ENCODE results near the gene MARCHF9. TPM values are rescaled to one million over a fixed set of nuclear protein-coding genes. Genes with fewer than 3 reads are reported as not detected.

Gene MARCHF9
- total RNA-seq, 1 experiment from 2014 or later: 5.5 TPM

DNA sequence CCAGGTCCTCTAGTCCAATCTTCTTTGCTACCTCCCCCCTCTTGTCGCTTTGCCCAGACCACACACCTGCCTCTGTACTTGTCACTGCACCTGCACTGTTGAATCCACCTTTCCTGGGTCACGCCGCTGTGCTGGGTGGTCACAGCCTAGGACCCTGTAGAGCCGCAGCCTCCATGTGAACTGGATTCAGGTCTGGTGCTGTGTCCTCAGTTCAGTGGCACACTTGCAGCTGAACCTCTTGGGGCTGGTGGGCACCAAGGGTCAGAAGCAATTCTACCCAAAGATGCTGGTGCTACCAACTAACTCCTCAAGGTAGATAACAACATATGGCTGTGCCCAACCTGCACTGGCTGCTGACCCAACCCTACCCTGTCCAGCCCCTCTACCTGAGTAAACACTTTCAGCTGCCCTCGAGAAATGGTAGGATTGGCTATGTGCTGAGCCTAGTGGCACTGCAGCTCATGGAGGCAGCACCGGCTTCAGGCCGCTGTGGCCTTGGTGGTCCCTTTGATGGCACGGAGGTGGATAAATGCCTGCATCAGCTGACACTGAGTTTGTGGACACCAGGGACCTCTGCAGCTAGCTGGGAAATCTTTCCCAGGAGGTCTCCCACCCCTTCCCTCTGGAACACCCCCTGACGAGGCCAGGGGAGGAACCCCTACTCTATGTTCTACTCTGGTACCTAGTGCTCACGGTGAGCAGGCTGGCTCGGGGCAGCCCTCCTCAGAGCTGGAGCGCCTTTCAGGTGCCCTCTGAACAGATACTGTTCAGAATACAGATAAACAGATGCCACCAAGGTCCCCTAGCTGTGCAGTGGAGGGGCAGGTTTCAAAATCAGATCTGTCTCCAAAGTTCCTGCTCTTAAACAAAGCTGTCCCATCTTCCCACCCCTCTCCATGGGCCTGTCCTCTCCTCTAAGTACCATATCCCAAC, 30.6 kb upstream of the MARCHF9 start:
- no peak for DNase-seq (ENCODE audit: low spot score)

DNA sequence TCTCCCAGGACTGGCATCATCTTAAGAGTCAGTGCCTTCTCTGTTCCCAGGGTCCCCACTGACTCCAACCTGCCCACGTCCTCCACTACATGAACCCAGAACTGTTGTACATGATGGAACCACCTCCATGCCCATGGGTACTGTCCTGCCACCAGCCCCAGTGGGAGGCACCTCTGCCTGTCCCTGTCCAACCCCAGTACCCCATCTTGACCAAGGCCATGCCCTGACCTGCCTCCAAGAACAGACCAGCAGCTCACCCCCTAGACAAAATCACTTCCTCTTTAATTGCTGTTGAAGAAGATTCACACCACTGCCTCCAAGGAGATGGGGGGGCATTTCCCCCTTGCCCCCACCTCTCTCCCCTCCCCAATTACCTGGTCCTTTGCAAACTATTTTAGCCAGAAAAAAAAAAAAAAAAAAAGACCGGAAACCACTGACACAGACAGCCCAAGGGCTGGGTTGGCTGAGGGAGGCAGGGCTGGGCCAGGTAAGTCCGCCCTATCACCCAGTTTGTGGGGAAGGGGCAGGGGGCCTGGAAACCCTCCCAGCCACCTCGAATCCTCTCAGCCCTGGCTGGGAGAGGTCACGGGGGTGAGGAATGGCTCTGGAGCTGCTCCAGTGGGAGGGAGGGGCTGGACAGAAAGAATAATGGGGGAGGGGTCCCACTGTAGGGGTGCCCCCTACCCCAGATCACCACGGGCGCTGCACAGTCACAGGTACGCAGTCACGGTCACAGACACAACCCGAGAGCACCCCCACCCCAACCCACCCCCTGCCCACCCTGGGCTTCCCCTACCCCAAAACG, 29.8 kb upstream of the MARCHF9 start:
- no peak for DNase-seq (ENCODE audit: low spot score)

DNA sequence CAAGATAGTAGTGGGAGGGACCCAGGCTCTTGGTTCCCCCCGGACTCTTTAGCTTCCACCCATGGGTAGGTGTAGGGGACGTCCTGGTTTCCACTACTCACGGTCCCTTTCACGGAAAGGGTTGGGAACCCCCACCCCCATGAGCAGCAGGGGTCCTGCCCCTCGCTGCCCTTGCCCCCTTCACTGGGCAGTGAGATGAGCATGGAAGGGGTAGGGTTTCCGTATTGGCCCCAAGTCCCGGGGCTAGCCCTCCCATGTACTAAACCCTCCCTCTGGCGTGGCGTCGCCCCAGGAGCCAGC, 29.1 kb upstream of the MARCHF9 start:
- DNase-seq (ENCODE audit: low spot score): no peak

DNA sequence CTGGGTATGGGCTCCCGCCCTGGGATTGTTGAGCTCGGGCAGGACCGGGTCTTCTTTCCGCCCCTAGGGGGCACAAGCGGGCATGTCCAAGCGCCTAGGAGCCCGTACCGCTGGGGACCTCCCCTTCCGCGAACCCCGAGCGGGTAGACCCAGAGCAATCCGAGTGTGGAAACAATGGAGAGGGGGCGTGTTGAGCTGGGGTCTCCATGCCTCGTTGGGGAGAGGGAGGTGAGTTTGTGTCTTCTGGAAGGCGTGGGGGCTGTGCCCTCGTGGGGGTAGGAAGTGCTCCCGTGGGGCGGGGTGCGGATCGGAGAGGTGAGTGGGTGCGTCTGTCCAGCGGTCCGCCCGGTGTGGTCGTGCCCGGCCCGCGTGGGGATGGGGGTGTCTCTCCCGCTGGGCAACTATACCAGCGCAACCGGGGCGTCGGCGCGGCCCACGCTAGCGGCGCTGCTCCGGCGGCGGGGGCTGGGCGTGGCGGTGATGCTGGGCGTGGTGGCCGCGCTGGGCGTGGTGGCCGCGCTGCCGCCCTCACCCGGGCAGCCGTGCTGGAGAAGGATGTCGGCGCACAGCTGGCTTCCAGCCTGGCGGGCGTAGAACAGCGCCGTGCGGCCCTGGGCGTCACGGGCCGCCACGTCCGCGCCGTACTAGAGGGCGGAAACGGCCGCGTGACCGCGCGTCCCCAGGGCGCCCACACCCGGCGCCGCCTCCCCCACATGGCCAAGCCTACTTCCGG, 28.6 kb upstream of the MARCHF9 start:
- DNase-seq (ENCODE audit: low spot score): peak; percentile 74

DNA sequence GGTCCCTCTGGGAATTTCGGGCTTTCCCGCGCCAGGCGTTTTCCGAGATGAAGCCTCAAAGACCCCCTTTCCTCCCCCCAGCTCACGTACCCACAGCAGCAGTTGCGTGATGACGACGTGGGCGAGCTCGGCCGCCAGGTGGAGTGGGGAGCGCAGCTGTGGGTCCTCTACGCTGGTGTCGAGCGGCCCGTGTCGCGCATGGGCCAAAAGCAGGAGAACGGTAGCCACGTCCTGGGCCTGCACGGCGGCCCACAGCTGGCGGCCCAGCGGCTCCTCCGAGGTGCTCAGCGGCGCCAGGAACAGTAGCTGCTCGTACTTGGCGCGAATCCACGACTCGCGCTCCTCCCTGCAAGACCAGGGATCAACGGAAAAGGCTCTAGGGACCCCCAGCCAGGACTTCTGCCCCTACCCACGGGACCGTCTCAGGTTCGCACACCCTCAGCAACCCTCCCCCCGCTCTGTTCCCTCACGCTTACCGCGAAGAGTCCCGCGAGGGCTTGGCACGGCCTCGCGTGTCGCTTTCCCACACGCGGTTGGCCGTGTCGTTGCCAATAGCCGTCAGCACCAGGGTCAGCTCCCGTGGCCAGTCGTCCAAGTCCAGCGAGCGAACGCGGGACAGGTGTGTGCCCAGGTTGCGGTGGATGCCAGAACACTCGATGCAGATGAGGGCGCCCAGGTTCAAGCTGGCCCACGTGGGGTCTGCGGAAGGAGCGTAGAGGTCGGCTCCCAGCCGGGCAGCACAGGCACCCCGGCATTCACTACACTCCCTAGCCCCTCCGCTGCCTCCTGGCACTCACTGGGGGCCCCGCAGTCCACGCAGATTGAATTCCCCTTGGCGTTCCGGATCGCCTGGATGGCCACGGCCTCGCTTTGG, 27.8 kb upstream of the MARCHF9 start:
- DNase-seq (ENCODE audit: low spot score): no peak

DNA sequence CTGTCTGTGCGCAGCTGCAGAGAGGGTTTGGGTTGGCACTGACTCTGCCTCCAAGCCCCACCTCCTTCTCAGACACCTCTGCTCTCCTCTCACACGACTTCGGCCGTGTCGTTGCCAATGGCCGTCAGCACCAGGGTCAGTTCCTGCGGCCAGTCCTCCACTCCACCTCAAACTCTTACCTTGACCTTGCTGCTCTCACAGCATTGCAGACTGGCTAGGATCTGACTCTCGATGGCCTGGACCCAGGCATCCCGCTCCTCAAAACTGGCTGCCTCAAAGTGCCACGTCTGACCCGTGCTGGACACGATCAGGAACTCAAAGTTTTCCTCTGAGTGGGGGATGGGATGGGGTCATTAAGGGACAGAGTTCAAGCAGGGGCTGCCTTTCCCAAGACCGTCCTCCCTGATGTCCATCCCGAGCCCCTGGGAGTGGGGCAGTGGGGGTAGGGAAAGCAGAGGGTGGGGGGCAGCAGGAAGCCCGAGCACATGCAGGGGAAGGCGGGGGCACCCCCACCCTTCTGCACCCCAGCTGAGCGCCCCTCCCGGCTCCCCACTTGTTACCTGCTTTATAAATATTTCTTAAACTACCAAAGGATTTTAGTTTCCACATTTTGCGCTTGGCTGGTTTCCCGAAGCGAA, 27.0 kb upstream of the MARCHF9 start:
- no peak for DNase-seq (ENCODE audit: low spot score)

DNA sequence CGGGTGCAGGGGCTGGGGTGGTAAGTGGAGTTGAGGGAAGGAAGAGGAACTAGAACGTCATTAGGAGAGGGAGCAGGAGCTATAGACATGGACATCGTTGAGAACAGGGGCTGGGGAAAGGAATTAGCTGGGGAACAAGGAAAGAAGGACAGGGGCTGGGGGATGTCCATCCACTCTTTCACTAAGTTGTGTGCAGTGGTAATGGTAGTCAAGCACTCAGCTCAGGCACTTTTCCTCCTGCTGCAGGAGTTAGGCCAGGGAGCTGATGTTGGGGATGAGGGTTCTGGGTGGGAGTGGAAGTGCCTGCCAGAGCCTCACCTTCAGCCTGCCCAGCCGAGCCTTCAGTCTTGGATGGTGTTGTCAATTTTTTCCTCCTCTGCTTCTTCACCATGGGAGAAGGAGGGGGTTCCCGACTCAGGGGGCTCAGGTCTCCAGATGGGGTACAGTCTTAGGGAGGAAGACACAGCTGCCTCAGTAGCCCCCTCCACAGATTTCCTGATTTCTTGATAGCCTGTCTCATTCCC, 25.5 kb upstream of the MARCHF9 start:
- DNase-seq (ENCODE audit: low spot score): no peak

DNA sequence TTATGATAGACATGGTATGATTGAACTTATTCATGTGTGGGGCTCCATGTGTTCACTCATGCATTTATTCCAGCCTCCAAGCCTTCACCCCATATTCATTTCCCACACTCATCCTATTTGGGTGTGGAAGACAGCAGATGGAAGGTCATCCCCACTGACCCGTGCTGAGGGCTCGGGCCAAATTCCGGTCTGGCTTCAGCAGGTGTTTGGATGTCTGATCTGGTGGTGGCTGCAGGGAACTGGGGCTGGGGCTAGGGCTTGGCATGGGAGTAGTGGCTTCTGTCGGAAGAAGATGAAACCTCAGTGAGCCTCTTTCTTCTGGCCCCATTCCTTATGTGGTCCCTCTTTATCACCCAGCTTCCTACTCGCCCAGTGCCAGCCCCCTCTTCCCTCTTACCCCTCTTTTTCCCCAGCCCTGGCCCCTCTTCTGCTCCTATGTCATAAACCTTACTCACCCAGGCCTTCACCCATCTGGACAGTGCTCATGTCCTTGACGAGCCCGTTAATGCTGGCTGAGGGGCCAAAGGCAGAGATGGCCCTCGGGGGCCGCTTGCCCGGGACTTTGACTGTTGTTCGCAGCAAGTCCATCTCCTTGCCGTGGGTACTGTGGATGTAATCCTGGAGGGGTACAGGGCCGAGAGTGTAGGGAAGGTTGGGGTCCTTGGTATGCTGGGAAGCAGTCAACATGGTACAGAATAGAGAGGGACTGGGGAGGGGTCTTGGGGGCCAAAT, 24.4 kb upstream of the MARCHF9 start:
- no peak for DNase-seq (ENCODE audit: low spot score)

DNA sequence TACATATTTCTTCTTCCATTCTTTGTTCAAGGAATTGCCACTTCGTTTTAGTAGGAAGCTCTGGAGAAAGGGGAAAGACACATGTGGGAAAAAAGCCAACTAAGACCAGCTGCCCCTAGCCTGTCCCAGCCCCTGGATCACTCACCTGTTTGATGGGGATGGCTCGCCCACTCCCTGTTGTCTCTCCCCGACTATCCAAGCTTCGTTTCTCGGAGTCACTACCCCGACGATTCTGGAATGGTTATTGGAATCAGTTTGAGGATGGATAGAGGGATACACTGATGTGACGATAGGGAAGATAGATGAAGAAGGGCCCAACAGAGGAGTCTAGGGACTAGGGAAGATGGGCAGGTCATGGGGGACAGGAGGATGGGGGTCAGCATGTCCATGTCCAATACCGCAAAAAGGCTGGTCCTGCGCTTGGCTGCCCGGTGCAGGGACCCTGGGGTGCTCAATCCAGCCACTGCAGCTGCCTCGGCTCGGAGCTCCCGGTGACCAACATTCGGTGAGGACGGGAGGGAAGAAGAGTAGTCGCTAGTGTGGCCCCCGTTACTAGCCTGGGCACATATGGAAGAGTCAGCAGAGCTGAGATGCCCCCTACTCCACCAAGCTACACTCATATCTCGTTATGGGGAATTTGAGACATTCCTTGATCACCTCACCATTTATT, 23.4 kb upstream of the MARCHF9 start:
- DNase-seq (ENCODE audit: low spot score): no peak

DNA sequence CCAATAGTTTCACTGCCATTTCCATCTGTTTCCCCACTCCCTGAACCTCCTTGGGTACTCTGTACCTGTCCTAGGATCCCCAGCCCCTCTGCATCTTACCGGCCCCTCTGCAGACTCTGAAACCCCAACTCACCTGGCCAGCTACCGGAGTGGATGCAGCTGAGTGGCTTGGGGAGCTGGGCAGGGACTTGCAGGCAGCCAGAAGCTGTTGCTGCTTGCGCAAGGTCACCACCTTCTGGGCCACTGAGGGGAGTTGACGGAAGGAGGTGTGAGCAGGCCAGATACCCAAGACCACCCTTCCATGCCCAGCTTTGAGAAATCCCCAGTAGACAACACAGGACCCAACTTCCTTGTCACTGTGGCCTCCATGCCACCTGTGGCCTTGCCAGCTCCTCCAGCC, 22.6 kb upstream of the MARCHF9 start:
- no peak for DNase-seq (ENCODE audit: low spot score)

DNA sequence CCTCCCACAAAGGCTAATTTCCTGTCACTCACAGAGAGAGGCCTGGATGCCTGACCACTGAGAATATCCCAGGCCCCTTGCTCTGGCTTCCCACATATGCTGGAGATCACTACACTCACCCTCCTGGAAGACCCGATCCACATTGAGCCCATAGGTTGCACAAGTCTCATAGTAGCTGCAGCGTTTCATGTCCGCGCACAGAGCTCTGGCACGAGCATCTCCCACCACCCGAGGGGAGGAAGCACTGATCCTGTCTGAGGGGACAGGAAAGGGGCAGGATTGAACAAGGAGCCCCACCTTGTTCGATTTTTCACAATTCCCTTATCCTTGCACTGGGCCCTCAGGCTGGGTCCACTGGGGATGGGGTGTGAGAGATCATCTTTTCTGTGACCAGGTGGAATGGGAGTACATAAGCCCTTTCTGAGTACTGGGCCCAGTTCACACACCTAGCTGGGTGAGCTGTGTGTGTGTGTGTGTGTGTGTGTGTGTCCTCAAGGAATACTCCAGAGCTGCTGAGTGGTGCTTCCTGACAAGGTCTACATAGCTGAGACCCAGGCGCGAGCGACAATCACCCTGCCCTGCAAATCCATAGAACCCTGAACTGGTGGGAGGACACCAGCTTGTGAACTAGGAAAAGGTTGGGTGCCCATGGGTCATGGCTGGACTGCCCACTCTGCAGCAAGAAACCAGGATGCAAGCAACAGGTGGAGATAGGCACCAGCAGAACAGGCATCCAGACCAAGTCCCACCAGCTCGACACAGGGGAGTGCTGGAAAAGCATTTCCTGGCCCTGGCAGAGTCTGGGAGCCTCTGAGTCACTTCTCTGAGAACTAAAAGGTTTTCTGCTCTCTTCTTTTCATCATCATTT, 21.9 kb upstream of the MARCHF9 start:
- DNase-seq (ENCODE audit: low spot score): no peak

DNA sequence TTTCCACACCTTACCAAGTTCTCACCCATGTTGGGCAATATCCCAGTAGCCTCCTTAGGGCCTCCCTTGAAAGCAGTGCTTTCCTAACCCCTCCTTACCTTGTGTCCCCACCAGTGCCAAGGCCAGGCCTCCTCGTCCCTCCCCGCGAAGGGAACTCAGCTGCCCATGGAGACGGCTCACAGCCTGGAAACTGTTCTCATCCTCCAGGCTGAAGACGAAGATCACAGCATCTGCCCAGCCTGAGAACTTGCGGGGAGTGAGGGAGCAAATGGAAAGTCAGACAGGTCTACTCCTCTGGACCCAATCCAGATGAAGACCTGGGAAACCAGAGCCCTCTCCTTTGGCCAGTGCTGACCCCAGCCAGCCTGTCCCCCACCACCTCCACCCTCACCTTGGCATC, 21.0 kb upstream of the MARCHF9 start:
- DNase-seq (ENCODE audit: low spot score): no peak

DNA sequence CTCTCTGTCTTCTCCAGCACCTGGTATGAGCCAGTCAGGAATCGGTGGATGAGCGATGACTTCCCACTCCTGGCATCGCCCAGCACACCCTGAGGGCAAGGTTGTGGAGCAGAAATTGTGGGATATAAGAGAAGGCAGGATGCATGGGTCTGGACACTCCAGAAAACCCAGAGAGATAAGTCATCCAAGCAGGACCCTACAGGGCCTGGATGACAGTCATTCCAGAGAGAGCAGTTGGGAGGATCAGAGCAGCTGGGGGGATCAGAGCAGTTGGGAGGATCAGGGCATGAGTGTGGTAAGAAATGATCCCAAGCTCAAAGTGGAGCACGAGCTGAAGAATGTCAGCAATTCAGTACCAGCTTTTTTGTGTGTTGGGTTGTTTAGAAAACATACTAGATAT, 20.3 kb upstream of the MARCHF9 start:
- DNase-seq (ENCODE audit: low spot score): no peak

DNA sequence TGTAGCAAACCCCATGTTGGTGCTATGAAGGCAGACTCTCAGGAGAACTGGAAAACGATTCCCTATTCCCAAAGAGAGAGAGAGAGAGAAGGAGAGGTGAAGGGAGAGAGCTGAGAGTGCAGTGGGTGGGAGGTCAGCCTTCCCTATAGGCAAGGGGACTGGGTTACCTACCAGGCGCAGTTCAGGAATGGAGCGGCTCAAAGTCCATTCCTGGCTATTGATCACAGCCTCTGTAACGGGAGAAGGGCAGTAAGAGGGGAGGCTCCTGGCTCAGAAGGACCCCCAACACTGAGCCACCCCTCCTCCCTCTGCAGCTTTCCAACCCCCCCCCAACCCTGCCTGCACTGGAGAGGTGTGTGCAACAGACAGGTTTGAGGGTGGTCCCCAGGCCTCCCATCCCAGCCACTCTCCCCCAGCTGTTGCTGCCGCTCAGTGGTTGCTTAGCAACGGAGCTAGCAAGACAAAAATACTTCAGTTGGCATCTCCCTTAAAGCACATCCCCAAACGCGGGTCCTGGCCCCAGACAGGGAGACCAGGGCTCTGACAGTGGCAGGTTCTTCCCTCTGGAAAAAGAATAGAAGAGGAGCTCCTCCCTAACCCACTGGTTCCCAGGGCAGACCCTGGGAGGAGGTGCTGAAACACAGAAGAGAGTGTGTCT, 19.6 kb upstream of the MARCHF9 start:
- no peak for DNase-seq (ENCODE audit: low spot score)

DNA sequence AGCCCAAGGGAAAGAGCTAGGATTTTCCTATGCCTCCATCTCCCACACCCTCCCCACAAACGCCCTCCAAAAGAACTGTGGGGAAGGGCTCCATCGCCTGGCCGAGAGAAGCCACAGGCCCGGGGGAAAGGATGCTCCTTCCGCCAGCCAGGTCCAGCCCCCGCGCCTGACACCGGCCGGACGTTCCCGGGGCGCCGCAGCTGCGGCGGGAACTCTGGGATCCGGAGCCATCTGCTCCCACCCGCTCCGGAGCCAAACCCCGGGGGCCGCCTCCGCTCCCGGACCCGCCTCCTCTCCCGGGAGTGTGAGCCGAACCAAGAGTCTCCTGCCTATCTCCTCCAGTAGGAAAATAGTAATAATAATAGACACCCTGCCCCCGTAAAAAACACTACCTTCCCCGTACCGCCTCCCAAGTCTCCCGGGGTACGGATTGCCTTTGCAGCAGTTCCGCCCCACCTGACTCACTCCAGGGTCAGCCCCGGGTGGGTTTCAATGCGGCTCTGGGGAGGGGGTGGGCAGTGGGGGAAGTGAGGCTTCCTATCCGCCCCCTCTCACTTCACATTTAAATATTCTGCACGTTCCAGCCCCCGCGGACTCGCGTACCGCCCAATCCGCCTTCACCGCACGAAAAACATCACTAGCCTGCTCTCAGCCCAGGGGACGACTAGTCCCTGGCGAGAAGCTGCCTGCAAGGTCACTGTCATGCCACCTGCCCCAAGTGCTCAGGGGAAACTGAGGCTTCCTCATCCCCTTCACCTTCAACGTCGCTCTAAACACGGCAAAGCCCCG, 18.8 kb upstream of the MARCHF9 start:
- no peak for DNase-seq (ENCODE audit: low spot score)

DNA sequence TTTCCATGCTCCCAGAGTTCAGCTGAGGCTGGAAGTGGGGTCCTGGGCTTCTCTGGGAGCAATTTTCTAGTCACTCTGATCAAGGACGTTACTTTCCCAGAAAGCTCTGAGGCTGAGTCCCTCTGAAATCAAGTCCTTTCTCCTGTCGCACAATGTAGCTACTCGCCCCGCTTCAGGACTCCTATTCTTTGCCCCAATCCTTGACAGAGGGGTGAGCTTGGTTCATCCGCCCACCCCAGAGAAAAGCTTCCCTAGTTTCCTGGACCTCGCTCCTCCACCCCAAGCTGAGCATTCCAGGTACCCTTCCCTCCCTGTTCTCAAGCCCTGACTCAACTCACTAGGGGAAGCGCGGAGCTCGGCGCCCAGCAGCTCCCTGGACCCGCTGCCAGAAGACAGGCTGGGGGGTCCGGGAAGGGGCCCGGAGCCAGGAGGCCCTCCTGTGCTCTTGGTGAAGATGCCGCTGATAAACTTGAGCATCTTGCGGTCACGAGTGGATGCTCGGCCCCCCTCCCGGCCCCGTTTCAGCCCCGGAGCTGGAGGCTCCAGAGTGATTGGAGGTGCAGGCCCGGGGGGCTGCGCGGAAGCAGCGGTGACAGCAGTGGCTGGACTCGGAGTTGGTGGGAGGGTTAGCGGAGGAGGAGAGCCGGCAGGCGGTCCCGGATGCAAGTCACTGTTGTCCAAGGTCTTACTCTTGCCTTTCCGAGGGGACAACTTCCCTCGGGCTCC, 18.0 kb upstream of the MARCHF9 start:
- DNase-seq (ENCODE audit: low spot score): no peak
